H54 (cell line): ENCODE measurements around the gene STK10.
A peak's percentile ranks its signal among the peaks of the same experiment; 100 is the strongest.

ENCODE experiments used
- DNase-seq: peaks from one replicate; pipeline ENCODE4 v3.0.0; 2011; ENCODE audit warnings: low spot score, mixed read lengths; ENCODE audit not compliant: insufficient read length
- FAIRE-seq: peaks from 3 replicates; lab custom pipeline; 2011; peaks lifted over from hg19 to GRCh38; lab: Jason Lieb, UNC
- POLR2A ChIP-seq: IDR thresholded peaks from 2 replicates; pipeline ENCODE4 v1.6.1; 2011; ENCODE audit warnings: low read depth, mild to moderate bottlenecking, low read length

The STK10 gene

GRCh38 chr5:172004824-172005237, 183.2 kb downstream of the STK10 start:
- TF ChIP-seq POLR2A = no peak
- FAIRE-seq (no peak), DNase-seq (no peak)

DNA sequence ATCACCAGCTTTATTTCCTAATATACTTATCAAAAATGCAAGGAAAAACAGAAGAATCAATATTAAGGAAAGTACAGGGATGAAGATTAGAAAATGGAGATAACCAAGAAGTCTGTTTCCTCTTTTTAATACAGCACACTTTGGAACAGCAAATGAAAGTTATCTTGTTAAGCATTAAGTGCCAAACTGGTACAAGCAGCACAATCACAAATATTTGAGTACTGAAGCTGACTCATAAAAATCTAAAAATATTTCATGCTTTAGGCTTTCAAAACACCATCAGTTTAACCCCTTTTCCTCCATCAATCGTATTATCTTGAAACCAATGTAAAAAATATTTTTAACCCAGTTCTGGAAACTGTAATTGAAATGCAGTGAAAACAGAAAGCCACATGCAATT, 184.3 kb downstream of the STK10 start:
- no peak for DNase-seq
- TF ChIP-seq POLR2A = no peak
- FAIRE-seq = no peak

DNA sequence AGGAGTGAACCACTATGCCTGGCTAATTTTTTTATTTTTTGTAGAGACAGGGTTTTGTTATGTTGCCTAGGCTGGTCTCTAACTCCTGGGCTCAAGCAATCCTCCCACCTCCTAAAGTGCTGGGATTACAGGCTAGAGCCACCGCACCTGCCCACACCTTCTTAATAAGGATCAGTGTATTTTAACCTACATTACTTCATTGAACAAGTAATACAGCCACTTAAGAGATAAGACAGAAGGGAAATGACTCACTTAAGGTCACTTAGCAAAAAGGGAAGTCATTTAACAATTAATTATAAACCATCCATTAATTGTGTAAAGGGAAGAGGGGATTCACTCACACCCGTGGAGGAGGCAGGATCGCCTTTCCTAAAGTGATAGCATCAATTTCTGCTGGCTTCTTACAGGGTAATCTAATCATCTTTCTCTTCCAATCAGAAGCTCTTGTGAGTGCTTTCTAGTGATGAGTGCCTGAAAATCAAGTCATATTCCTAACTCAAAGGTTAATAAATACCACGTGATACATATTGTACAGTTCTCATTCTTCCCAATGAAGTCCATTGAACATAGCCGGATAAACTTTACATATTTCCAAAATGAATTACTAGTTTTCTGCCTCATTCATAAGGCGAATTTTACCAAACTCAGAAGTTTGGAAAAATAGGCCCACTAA, 185.0 kb downstream of the STK10 start:
- FAIRE-seq = no peak
- no peak for DNase-seq
- no peak for TF ChIP-seq POLR2A

- no peak for FAIRE-seq
- no peak for DNase-seq
- no peak for TF ChIP-seq POLR2A
Measured at GRCh38 chr5:172002310-172002709, 185.7 kb downstream of the STK10 start.

DNA sequence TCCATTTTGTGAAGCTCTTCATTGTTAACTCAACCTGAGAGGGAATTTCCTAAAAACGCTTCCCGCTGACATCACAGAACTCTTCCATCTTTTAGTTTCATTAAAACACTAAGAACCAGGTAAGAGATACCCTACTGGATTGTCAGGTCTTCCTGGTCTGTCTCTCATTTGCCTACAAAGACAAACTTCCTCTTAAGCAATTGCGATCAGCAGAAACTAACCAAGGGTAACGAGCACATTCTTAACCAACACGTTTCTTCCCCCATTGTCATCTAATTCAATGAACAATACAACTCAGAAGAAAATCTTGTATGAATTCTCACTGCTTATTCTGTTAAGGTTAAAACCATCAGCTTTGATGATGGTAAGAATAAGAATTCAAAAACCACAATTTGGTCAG, 188.1 kb downstream of the STK10 start:
- no peak for DNase-seq
- TF ChIP-seq POLR2A = no peak
- FAIRE-seq = peak; percentile 20

DNA sequence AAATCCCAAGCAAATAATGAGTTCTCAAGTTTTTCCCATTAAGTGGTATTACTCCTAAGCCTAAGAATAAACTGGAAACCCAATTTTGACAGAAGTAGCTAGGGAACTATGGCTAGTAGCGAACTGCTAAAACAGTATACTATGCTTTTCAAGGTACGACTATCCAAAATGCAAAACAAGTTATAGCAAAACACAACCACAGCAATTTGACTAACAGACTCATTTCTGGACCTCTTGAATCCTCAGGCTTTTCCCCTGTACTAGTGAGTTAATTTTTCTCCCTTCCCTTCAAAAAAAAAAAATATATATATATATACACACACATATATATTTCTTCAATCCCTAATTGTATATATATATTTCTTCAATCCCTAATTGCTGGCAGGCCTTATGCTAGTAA, 188.9 kb downstream of the STK10 start:
- FAIRE-seq = no peak
- DNase-seq = no peak
- no peak for TF ChIP-seq POLR2A

- TF ChIP-seq POLR2A = no peak
- DNase-seq (no peak), FAIRE-seq (no peak)
Measured at GRCh38 chr5:171997011-171997410, 191.0 kb downstream of the STK10 start.

DNA sequence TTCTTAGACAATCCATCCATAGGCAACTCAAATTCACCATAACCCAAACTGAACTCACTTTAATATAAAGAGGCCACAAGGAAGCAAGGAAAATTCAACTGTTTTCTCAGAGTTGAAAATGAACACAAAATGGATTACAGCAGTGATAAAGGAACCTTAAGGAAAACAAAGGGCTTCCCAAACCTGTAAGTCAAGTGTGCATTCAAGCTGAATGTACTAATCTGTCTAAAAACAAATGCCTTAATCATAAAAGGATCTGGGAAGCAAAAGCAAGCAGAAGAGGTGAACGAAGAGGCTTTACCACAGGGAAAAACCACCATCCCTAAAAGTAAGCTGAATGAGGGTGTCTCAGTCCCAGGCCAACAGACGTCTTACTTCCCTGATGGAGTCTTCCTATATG, 195.2 kb downstream of the STK10 start:
- FAIRE-seq (no peak), DNase-seq (no peak)
- TF ChIP-seq POLR2A = no peak

DNA sequence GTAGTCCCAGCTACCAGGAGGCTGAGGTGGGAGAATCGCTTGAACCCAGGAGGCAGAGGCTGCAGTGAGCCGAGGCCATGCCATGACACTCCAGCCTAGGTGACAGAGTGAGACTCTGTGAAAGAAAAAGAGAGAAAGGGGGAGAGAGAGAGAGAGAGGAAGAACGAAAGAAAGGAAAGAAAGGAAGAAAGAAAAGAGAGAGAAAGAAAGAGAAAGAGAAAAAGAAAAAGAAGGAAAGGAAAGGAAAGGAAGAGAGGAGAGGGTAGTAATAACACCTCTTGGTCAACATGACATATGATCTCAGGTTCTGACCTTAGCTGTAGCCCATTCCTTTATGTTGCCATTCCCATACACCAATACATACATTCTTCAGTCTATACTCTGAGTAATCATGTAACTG, 195.7 kb downstream of the STK10 start:
- DNase-seq = no peak
- no peak for TF ChIP-seq POLR2A
- FAIRE-seq = no peak
